A549 (cell line): ENCODE measurements around the gene PARVB. TPM values are rescaled to one million over a fixed set of nuclear protein-coding genes. Genes with fewer than 3 reads are reported as not detected.

Source experiments
- ATAC-seq, 2 experiments: fragments of 200-7000 bp in 1 of 2; fragments of >200 bp in 1 of 2; cut with Nextera tagmentation in 1 of 2; cut with Tn5 transposase in 1 of 2; 3 replicates each; pipeline versions ENCODE4 v1.8.0 to v1.9.1; 2018 to 2020; ENCODE audit warnings: mild to moderate bottlenecking in 1 of 2, moderate library complexity in 1 of 2
- CTCF ChIA-PET: fragments of 300-600 bp; sonication (Branson Sonifier 250); formaldehyde crosslinking; extraction: SDS; loops from one replicate; lab custom pipeline; 2021; ENCODE audit warnings: antibody characterized with exemption, inconsistent platforms; lab: Yijun Ruan, JAX
- POLR2A ChIA-PET: fragments of 350-600 bp; formaldehyde crosslinking; extraction: SDS; loops from one replicate; lab custom pipeline; 2021; ENCODE audit warnings: antibody characterized with exemption, inconsistent platforms; lab: Yijun Ruan, JAX
- DNase-seq, 2 experiments: peaks; one replicate each; pipeline versions ENCODE4 v3.0.0 to v3.0.0-alpha.2; 2011 to 2016; ENCODE audit warnings: low read depth in 1 of 2, low spot score in 1 of 2
- FAIRE-seq: peaks from 2 replicates; lab custom pipeline; 2011; peaks lifted over from hg19 to GRCh38; lab: Jason Lieb, UNC
- H3K27ac ChIP-seq, 2 experiments: fragments of >200 bp; sonication (Bioruptor Twin); formaldehyde crosslinking; 3 replicates each; pipeline ENCODE4 v1.5.1; 2016 to 2017
- H3K4me1 ChIP-seq: fragments of >200 bp; sonication (Bioruptor Twin); formaldehyde crosslinking; 3 replicates; pipeline ENCODE4 v1.6.1; 2016
- H3K4me2 ChIP-seq: fragments of >200 bp; sonication (Bioruptor Twin); formaldehyde crosslinking; 3 replicates; pipeline ENCODE4 v1.6.1; 2016
- H3K4me3 ChIP-seq: fragments of >200 bp; sonication (Bioruptor Twin); formaldehyde crosslinking; 3 replicates; pipeline ENCODE4 v1.5.1; 2016
- H3K9me3 ChIP-seq: fragments of >200 bp; sonication (Bioruptor Twin); formaldehyde crosslinking; 3 replicates; pipeline ENCODE4 v1.6.1; 2016
- BHLHE40 ChIP-seq: IDR thresholded peaks from 2 replicates; pipeline ENCODE4 v1.6.1; 2012; ENCODE audit warnings: low read depth, low read length, inconsistent platforms
- CEBPB ChIP-seq, 2 experiments: fragments of >200 bp in 1 of 2; sonication (Bioruptor Twin) in 1 of 2; formaldehyde crosslinking in 1 of 2; IDR thresholded peaks; 2 replicates each; pipeline ENCODE4 v1.6.1; 2012 to 2016
- CHD4 ChIP-seq: fragments of 200-600 bp; sonication (generic); IDR thresholded peaks from 2 replicates; pipeline ENCODE4 v1.6.1; 2016; ENCODE audit warnings: antibody characterized with exemption, mild to moderate bottlenecking, borderline replicate concordance
- EP300 ChIP-seq, 2 experiments: fragments of >200 bp; sonication (Bioruptor Twin); formaldehyde crosslinking; IDR thresholded peaks; 2 replicates in 1 of 2; 3 replicates in 1 of 2; pipeline ENCODE4 v1.6.1; 2016 to 2017
- ESRRA ChIP-seq: fragments of 150-350 bp; IDR thresholded peaks from 2 replicates; pipeline ENCODE4 v1.6.1; 2014; ENCODE audit warnings: mild to moderate bottlenecking, low read length, borderline replicate concordance
- FOXS1 ChIP-seq: fragments of 250-450 bp; sonication (Bioruptor Pico); IDR thresholded peaks from 2 replicates; pipeline ENCODE4 v1.5.0; 2020; ENCODE audit warnings: mild to moderate bottlenecking, moderate library complexity
- GATA3 ChIP-seq: IDR thresholded peaks from 2 replicates; pipeline ENCODE4 v1.6.1; 2012; ENCODE audit warnings: borderline replicate concordance
- HDAC2 ChIP-seq: fragments of 200-600 bp; sonication (generic); IDR thresholded peaks from 2 replicates; pipeline ENCODE4 v1.6.1; 2016
- HES2 ChIP-seq: fragments of >200 bp; sonication (Bioruptor Twin); formaldehyde crosslinking; IDR thresholded peaks from 2 replicates; pipeline ENCODE4 v1.6.1; 2016
- HOXA7 ChIP-seq: fragments of 250-450 bp; sonication (Bioruptor Pico); IDR thresholded peaks from 2 replicates; pipeline ENCODE4 v1.5.0; 2020; ENCODE audit warnings: mild to moderate bottlenecking, moderate library complexity
- HOXB13 ChIP-seq: fragments of 250-450 bp; sonication (Bioruptor Pico); IDR thresholded peaks from 2 replicates; pipeline ENCODE4 v1.5.0; 2020; ENCODE audit warnings: low read depth, mild to moderate bottlenecking, moderate library complexity
- JUNB ChIP-seq: fragments of >200 bp; sonication (Bioruptor Twin); formaldehyde crosslinking; IDR thresholded peaks from 2 replicates; pipeline ENCODE4 v1.6.1; 2016
- KDM1A ChIP-seq: fragments of 200-600 bp; sonication (generic); IDR thresholded peaks from 2 replicates; pipeline ENCODE4 v1.6.1; 2016; ENCODE audit warnings: low read depth, mild to moderate bottlenecking
- KDM5A ChIP-seq: fragments of 200-600 bp; sonication (generic); IDR thresholded peaks from 2 replicates; pipeline ENCODE4 v1.6.1; 2016; ENCODE audit warnings: antibody characterized with exemption, mild to moderate bottlenecking
- MAX ChIP-seq: IDR thresholded peaks from 2 replicates; pipeline ENCODE4 v1.6.1; 2012
- MAZ ChIP-seq: fragments of 150-350 bp; IDR thresholded peaks from 2 replicates; pipeline ENCODE4 v1.6.1; 2014; ENCODE audit warnings: antibody characterized with exemption, low read depth, low read length, borderline replicate concordance
- NFE2L2 ChIP-seq: fragments of 150-350 bp; conservative IDR thresholded peaks from 2 replicates; pipeline ENCODE4 v1.6.1; 2014; ENCODE audit warnings: low read length
- POLR2AphosphoS2 ChIP-seq: conservative IDR thresholded peaks from 2 replicates; pipeline ENCODE4 v1.6.1; 2012; ENCODE audit warnings: low read length, improper control_type of control experiment, inconsistent platforms
- RARB ChIP-seq: fragments of 250-450 bp; sonication (Bioruptor Pico); IDR thresholded peaks from 2 replicates; pipeline ENCODE4 v1.8.0; 2021; ENCODE audit warnings: mild to moderate bottlenecking, moderate library complexity
- RCOR1 ChIP-seq: fragments of 150-350 bp; IDR thresholded peaks from 2 replicates; pipeline ENCODE4 v1.6.1; 2014; ENCODE audit warnings: antibody characterized with exemption, low read length, low read depth
- REST ChIP-seq: fragments of 200-600 bp; sonication (generic); IDR thresholded peaks from 2 replicates; pipeline ENCODE4 v1.6.1; 2016; ENCODE audit warnings: antibody characterized with exemption, mild to moderate bottlenecking, moderate library complexity
- SREBF2 ChIP-seq: fragments of 450-650 bp; IDR thresholded peaks from 2 replicates; pipeline ENCODE4 v1.6.1; 2014; ENCODE audit warnings: mild to moderate bottlenecking, moderate library complexity
- USF2 ChIP-seq: fragments of 450-650 bp; IDR thresholded peaks from 2 replicates; pipeline ENCODE4 v1.6.1; 2014; ENCODE audit warnings: antibody characterized with exemption
- ZFP36 ChIP-seq: fragments of 450-650 bp; IDR thresholded peaks from 2 replicates; pipeline ENCODE4 v1.6.1; 2014; ENCODE audit warnings: borderline replicate concordance; ENCODE audit not compliant: partially characterized antibody
- ZSCAN20 ChIP-seq: fragments of 250-450 bp; sonication (Bioruptor Pico); IDR thresholded peaks from 2 replicates; pipeline ENCODE4 v1.8.0; 2022; ENCODE audit warnings: mild to moderate bottlenecking, moderate library complexity
- WGBS: methylation state at CpG from one replicate; pipeline ENCODE4 v1.1.6; 2017; ENCODE audit errors: missing lambda C conversion rate; 5-methylcytosine and 5-hydroxymethylcytosine counted together
- polyA plus RNA-seq, 4 experiments: library from polyadenylated mRNA; depleted of rRNA in 3 of 4; stranded (reverse); fragments of >200 nt; fragmentation: RNase III in 1 of 4; extraction: RNeasy Plus Mini Kit Qiagen cat#74134 plus additional on column Dnase treatment in 1 of 4; gene quantifications; 2 replicates in 3 of 4; 3 replicates in 1 of 4; pipeline ENCODE4 v1.2.3, GENCODE V29; 2011 to 2017

PARVB gene
- polyA plus RNA-seq, 2 of the 4 experiments (the other 2 are of a cell fraction) = 28.3 to 33.5 TPM

- TF ChIP-seq REST = no peak
- no peak for TF ChIP-seq MAZ
Observed at GRCh38 chr22:44071781-44072326, 47.8 kb downstream of the PARVB start (continued).

DNA sequence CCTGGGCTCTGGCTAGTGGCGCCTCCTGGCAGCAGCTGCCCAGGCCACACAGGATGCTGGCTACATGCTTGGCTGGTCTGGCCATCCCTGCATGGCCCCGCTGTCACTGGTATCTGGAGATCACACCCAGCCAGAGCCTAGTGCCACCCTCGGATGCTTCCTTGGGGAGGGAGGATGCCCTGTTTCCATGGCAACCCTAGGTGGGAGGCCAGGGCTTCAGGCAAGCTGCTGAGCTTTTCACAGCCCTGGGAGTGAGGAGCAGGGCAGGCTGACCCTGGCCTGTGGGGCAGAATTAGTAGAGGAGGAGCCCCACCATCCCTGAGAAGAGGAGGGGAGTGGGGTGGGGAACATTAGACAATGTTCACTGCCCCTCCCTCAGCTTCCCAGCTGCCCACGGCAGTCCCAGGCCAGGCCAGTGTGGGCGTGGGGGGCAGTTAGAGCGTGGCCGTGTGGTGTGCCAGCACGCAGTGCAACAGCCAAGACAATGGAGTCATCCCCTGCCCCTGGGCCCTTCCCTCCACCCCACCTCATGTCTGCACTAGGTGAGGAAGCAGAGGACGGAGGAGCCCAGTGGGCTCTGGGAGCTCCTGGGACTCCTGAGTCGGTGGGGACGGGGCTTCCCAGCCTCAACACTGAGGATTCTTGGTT is 50.4 kb downstream of the PARVB start:
- FAIRE-seq = no peak
- no peak overlapping the region for H3K4me3 ChIP-seq

GRCh38 chr22:44075022-44075421 is 50.9 kb downstream of the PARVB start:
- Histone ChIP-seq H3K4me2 (no peak overlapping the region), H3K4me3 (no peak overlapping the region), H3K4me1 (no peaks in the 10 kb centered on the region), H3K9me3 (no peaks in the 10 kb centered on the region), H3K27ac (no peak overlapping the region)
- 93% methylated on average over 4 of the region's 12 CpGs for WGBS
- no peak for ATAC-seq
- TF ChIP-seq GATA3 (no peak), USF2 (no peak), SREBF2 (no peak), HOXA7 (CRISPR knock-in tag) (no peak)
- no peak for FAIRE-seq
- ChIA-PET POLR2A (no interaction called here), CTCF (interaction anchor here (0.9 to 1.4 kb wide), 3 partner anchors 10 to 81 kb away, joined by 3 to 4 read pairs (median 3); no protein-coding TSS in a partner anchor)
- DNase-seq = no peak

More for the DNA sequence above, 50.4 kb downstream of the PARVB start:
- Histone ChIP-seq H3K9me3 (no peaks in the 10 kb centered on the region), H3K27ac (no peak overlapping the region), H3K4me1 (no peaks in the 10 kb centered on the region), H3K4me2 (no peak overlapping the region)
- no peak for ATAC-seq
- WGBS = 83% methylated on average over 3 of the region's 11 CpGs
- ChIA-PET POLR2A (no interaction called here), CTCF (interaction anchor here (0.9 to 1.7 kb wide), 4 partner anchors 10 to 552 kb away, joined by 3 to 5 read pairs (median 4); no protein-coding TSS in a partner anchor)
- no peak for DNase-seq
- TF ChIP-seq KDM5A (no peak), FOXS1 (CRISPR knock-in tag) (no peak), NFE2L2 (no peak), ESRRA (no peak), MAX (no peak), CHD4 (no peak), KDM1A (no peak), HES2 (no peak), SREBF2 (no peak), BHLHE40 (no peak), RCOR1 (no peak), JUNB (no peak), ZSCAN20 (no peak), HDAC2 (no peak), CEBPB (IDR thresholded peaks at IDR 0.05) (no peak), EP300 (IDR thresholded peaks at IDR 0.05) (no peak), RARB (no peak), HOXB13 (CRISPR knock-in tag) (no peak), POLR2AphosphoS2 (no peak), ZFP36 (no peak)
